Adrenal gland (tissue), 12 donors: Measurements from ENCODE around the gene DRD5. TPM values are rescaled to one million over a fixed set of nuclear protein-coding genes. Genes with fewer than 3 reads are reported as not detected.

ENCODE experiments used
- DNase-seq, 7 donors: peaks; one replicate each; pipeline ENCODE4 v3.0.0-alpha.2; 2019 to 2020
- H3K27ac ChIP-seq, 5 donors: fragments of 200-600 bp; sonication (generic) in 4 of 5; 1 replicate in 3 of 5; 2 replicates in 2 of 5; pipeline versions ENCODE4 v1.5.1 to v1.8.0; 2016 to 2020; ENCODE audit warnings: mild to moderate bottlenecking in 1 of 5
- H3K27me3 ChIP-seq: fragments of 200-600 bp; 2 replicates; pipeline ENCODE4 v1.8.0; 2021
- H3K36me3 ChIP-seq, 2 donors: fragments of 200-600 bp; replicated peaks in 1 of 2; 1 replicate in 1 of 2; 2 replicates in 1 of 2; pipeline versions ENCODE4 v1.5.1 to v1.8.0; 2018 to 2022
- H3K4me1 ChIP-seq, 2 donors: fragments of 200-600 bp; replicated peaks in 1 of 2; 1 replicate in 1 of 2; 2 replicates in 1 of 2; pipeline versions ENCODE4 v1.5.1 to v1.8.0; 2018 to 2021
- H3K4me3 ChIP-seq, 4 donors: fragments of 200-600 bp; sonication (generic) in 3 of 4; one replicate each; pipeline ENCODE4 v1.5.1; 2016 to 2018
- H3K9me3 ChIP-seq, 3 donors: fragments of 200-600 bp; sonication (generic) in 1 of 3; replicated peaks in 1 of 3; 1 replicate in 2 of 3; 2 replicates in 1 of 3; pipeline versions ENCODE4 v1.5.1 to v1.8.0; 2016 to 2021
- CTCF ChIP-seq, 6 experiments: fragments of 450-650 bp in 4 of 6; fragments of 200-600 bp in 2 of 6; sonication (generic) in 1 of 6; IDR thresholded peaks; 1 replicate in 5 of 6; 2 replicates in 1 of 6; pipeline versions ENCODE4 v1.5.1 to v1.8.0; 2016 to 2021; ENCODE audit warnings: antibody characterized with exemption in 6 of 6, mild to moderate bottlenecking in 2 of 6, moderate library complexity in 1 of 6
- POLR2A ChIP-seq, 2 donors: fragments of 450-650 bp; IDR thresholded peaks; one replicate each; pipeline ENCODE4 v1.6.1; 2017; ENCODE audit warnings: antibody characterized with exemption in 2 of 2, mild to moderate bottlenecking in 2 of 2, moderate library complexity in 1 of 2
- WGBS, 4 donors: extraction: QIAGEN DNeasy Blood & Tissue Kit in 2 of 4; methylation state at CpG; one replicate each; pipeline versions ENCODE4 v1.1.5 to v1.1.7; 2013 to 2017; 5-methylcytosine and 5-hydroxymethylcytosine counted together
- intact Hi-C, 2 donors: fragments of 100-400 bp; cut with DNase I; formaldehyde crosslinking; loops; one replicate each; pipeline versions ENCODE4 v1.14.1 to v1.15.0; 2022 to 2023
- polyA plus RNA-seq, 3 donors: library from polyadenylated mRNA; stranded (reverse); fragments of 200-250 nt in 2 of 3; fragments of 350-450 nt in 1 of 3; fragmentation: Illumina TruSeq in 1 of 3; extraction: RNeasy Lipid Tissue Mini Kit (QIAGEN cat#74804) in 1 of 3; gene quantifications; one replicate each; pipeline ENCODE4 v1.2.3, GENCODE V29; 2013 to 2014
- total RNA-seq, 9 donors: library from RNA; depleted of rRNA in 4 of 9; stranded (reverse); fragments of >200 nt in 4 of 9; fragments of 120-200 nt in 1 of 9; fragmentation: NEBNext Ultra II Directional in 1 of 9; extraction: Animal tissue kit (Norgen Biotek cat#: 25700) in 1 of 9; gene quantifications; one replicate each; pipeline versions ENCODE4 v1.1.0 to v1.2.4, GENCODE V29; 2013 to 2023
- donor health status: healthy with polysubstance abuse.
- donor health status: Bipolar disorder and iron deficiency.
- donor health status: DM: yes; HTN: yes; CAD: no.
- donor health status: DM: no; HTN: no; CAD: no.
- donor health status: DM: no; HTN: no; CAD: no.
- donor health status: DM: yes; HTN: yes; CAD: no.

Gene DRD5
- total and polyA plus RNA-seq, 12 donors: 0.11 TPM; not detected in 11

- H3K9me3 ChIP-seq: no peaks in the 10 kb centered on the region
- WGBS, 4 donors: 83 to 92% (median 90%) methylated on average over 13 of the region's 13 CpGs
- H3K36me3 ChIP-seq: no peaks in the 10 kb centered on the region
- H3K4me1 ChIP-seq: no peaks in the 10 kb centered on the region
- H3K27ac ChIP-seq: no peak overlapping the region
- intact Hi-C loops: no loop called here
- H3K4me3 ChIP-seq: no peak overlapping the region
- DNase-seq: no peak
- H3K27me3 ChIP-seq: no peaks in the 10 kb centered on the region
- no peak for TF ChIP-seq CTCF (IDR thresholded peaks at IDR 0.05)
- no peak for TF ChIP-seq POLR2A (IDR thresholded peaks at IDR 0.05)
Observed at GRCh38 chr4:9745782-9746181, 35.7 kb upstream of the DRD5 start.

- WGBS, 4 donors: 47 to 74% (median 55%) methylated on average over 5 to 32 of the region's 32 CpGs
- Histone ChIP-seq H3K27ac (no peak overlapping the region), H3K36me3 (no peaks in the 10 kb centered on the region), H3K27me3 (no peaks in the 10 kb centered on the region), H3K9me3 (no peaks in the 10 kb centered on the region), H3K4me3 (no peak overlapping the region), H3K4me1 (no peaks in the 10 kb centered on the region)
- no peak for DNase-seq
- TF ChIP-seq POLR2A (IDR thresholded peaks at IDR 0.05) (no peak), CTCF (IDR thresholded peaks at IDR 0.05) (no peak)
- intact Hi-C loops: no loop called here
Observed at GRCh38 chr4:9758641-9759317, 22.7 kb upstream of the DRD5 start.

GRCh38 chr4:9762823-9763475 lies 18.5 kb upstream of the DRD5 start:
- Histone ChIP-seq H3K27me3 (no peaks in the 10 kb centered on the region), H3K9me3 (no peaks in the 10 kb centered on the region), H3K4me3 (no peak overlapping the region), H3K36me3 (no peaks in the 10 kb centered on the region), H3K27ac (no peak overlapping the region), H3K4me1 (no peaks in the 10 kb centered on the region)
- DNase-seq: peak; percentile 65 to 84 (median 74)
- peak; percentile 44 to 86 (median 76) for TF ChIP-seq CTCF (IDR thresholded peaks at IDR 0.05)
- no peak for TF ChIP-seq POLR2A (IDR thresholded peaks at IDR 0.05)
- intact Hi-C loops: loop anchor here in 1 of 2 donors (2.0 to 5.0 kb wide), 3 partner anchors 139 to 299 kb away; no protein-coding TSS in a partner anchor
- WGBS, 4 donors: 26 to 38% (median 32%) methylated on average over 11 of the region's 11 CpGs

GRCh38 chr4:9764155-9764696 lies 17.2 kb upstream of the DRD5 start:
- Histone ChIP-seq H3K27me3 (no peaks in the 10 kb centered on the region), H3K9me3 (no peaks in the 10 kb centered on the region), H3K4me1 (no peaks in the 10 kb centered on the region), H3K36me3 (no peaks in the 10 kb centered on the region), H3K4me3 (no peak overlapping the region), H3K27ac (no peak overlapping the region)
- no peak for DNase-seq
- WGBS, 4 donors: 77 to 91% (median 88%) methylated on average over 5 of the region's 5 CpGs
- intact Hi-C loops: loop anchor here in 1 of 2 donors (5.0 kb wide), 2 partner anchors 138 to 298 kb away; no protein-coding TSS in a partner anchor
- TF ChIP-seq POLR2A (IDR thresholded peaks at IDR 0.05): no peak
- no peak for TF ChIP-seq CTCF (IDR thresholded peaks at IDR 0.05)
